Stimulated activated naive B cell treated with anti-CD40 and anti-IgM and Interleukin-4, amounts not matched to agents 10 μg/mL and 1 μg/mL and 100 μg/mL, for 72 hours (primary cell): ENCODE measurements around the gene CCNDBP1.
"Not testable (repeated sequence)": the region's sequence is repeated elsewhere in the genome, so short reads cannot be mapped to it uniquely, and the experiment has no call there.

ENCODE experiments used
- ATAC-seq, 2 donors: fragments of 150-1000 bp; cut with Tn5 transposase; replicated peaks; 2 replicates each; pipeline ENCODE4 v1.10.0; 2021; ENCODE audit warnings: moderate library complexity in 1 of 2
- DNase-seq: peaks from one replicate; pipeline ENCODE4 v3.0.0; 2021
- H3K27ac Mint-ChIP-seq: one replicate; pipeline ENCODE4 v1.8.0; 2022; ENCODE audit warnings: mild to moderate bottlenecking, mixed read lengths
- H3K27me3 Mint-ChIP-seq, 2 donors: one replicate each; pipeline ENCODE4 v1.8.0; 2022; ENCODE audit warnings: mixed read lengths in 2 of 2
- H3K36me3 Mint-ChIP-seq, 2 donors: one replicate each; pipeline ENCODE4 v1.8.0; 2022; ENCODE audit warnings: mixed read lengths in 2 of 2, mild to moderate bottlenecking in 1 of 2
- H3K4me1 Mint-ChIP-seq, 2 donors: one replicate each; pipeline ENCODE4 v1.8.0; 2022; ENCODE audit warnings: mixed read lengths in 2 of 2, mild to moderate bottlenecking in 1 of 2
- H3K4me3 Mint-ChIP-seq, 2 donors: one replicate each; pipeline ENCODE4 v1.8.0; 2022; ENCODE audit warnings: mild to moderate bottlenecking in 2 of 2, mixed read lengths in 2 of 2, moderate library complexity in 1 of 2
- H3K9me3 Mint-ChIP-seq, 2 donors: one replicate each; pipeline ENCODE4 v1.8.0; 2022; ENCODE audit warnings: mixed read lengths in 2 of 2, mild to moderate bottlenecking in 1 of 2

CCNDBP1 gene

DNA sequence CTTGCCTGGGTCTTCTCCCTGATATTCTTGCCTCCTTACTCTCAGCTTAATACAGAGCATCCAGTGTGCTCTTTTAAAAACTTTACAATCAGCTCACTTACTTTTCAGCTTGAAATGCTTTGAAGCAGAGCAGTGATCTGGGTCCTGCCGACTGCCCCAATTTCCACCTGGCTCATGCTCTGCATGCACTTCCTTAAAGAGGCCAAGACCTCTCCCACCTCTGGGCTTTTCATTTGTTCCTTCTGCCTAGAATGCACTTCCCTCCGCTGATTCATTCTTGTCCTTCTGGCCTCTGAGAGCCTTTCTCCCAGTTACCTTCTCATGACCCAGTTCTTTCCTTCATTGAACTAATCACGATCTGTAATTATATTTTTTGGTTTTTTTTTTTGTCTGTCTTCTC is 1.9 kb upstream of the CCNDBP1 start:
- DNase-seq (no peak), ATAC-seq (no peak)
- H3K27me3 Mint-ChIP-seq = no peaks in the 10 kb centered on the region
- H3K4me3 Mint-ChIP-seq = no peak overlapping the region
- peaks cover 14 to 39% of the 10 kb centered on the region in 2 donors for H3K4me1 Mint-ChIP-seq
- peaks cover 15 to 20% of the 10 kb centered on the region in 2 donors for H3K36me3 Mint-ChIP-seq
- no peaks in the 10 kb centered on the region for H3K9me3 Mint-ChIP-seq
- peak overlapping the region; percentile 71 for H3K27ac Mint-ChIP-seq

- no peaks in the 10 kb centered on the region for H3K27me3 Mint-ChIP-seq
- H3K4me3 Mint-ChIP-seq = peak overlapping the region; percentile 97 to 99
- peaks cover 17 to 39% of the 10 kb centered on the region in 2 donors for H3K4me1 Mint-ChIP-seq
- peak overlapping the region; percentile 99 for H3K27ac Mint-ChIP-seq
- peaks cover 15 to 25% of the 10 kb centered on the region in 2 donors for H3K36me3 Mint-ChIP-seq
- no peaks in the 10 kb centered on the region for H3K9me3 Mint-ChIP-seq
- ATAC-seq (no peak), DNase-seq (no peak)
These were observed 637 bp upstream of the CCNDBP1 start for GRCh38 chr15:43184407-43185124.

DNA sequence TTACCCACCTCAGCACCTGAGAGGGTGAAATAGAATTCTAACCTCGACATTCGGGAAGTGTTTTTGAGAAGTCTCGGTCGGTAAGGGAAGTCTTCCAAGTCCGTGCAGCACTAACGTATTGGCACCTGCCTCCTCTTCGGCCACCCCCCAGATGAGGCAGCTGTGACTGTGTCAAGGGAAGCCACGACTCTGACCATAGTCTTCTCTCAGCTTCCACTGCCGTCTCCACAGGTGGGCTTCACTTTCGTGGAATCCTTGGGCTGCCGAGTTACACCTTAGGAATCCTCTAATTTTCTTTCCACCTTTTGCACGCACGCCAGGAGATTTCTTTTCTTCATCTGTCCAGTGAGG is 775 bp downstream of the CCNDBP1 start:
- Mint-ChIP-seq H3K9me3 (no peaks in the 10 kb centered on the region), H3K4me3 (peak overlapping the region; percentile 97 to 99), H3K36me3 (peaks cover 16 to 31% of the 10 kb centered on the region in 2 donors), H3K27me3 (no peaks in the 10 kb centered on the region), H3K4me1 (peaks cover 18 to 39% of the 10 kb centered on the region in 2 donors), H3K27ac (peak overlapping the region; percentile 99)
- DNase-seq (no peak), ATAC-seq (peak; percentile 41 to 44)

DNA sequence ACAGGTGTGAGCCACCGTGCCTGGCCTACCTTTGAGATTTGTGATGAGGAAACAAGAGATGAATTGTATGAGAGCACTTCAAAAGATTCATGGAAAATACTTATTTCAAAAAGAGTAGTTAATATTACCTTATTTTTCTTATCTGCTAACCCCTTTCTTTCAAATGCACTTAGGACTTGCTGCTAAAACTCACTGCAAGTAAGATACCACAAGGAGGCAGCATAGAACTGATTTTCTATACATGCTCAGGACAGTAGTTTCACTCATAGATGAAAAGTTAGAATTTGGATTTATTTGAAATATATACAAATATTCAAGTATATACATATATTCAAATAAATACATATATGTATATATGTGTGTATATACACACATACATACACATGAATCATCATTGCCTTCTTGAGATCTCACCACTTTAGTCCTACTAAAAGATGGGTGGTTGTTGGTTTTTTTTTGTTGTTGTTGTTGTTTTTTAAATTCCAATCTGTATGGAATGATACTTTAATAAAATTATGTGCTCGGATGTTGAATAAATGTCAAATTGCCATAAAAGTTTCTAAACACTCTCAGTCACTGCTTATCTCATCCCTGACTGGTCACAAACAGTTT is 2.4 kb downstream of the CCNDBP1 start:
- Mint-ChIP-seq H3K9me3 (no peaks in the 10 kb centered on the region), H3K27ac (peak overlapping the region; percentile 47), H3K4me1 (peaks cover 19 to 48% of the 10 kb centered on the region in 2 donors), H3K36me3 (peaks cover 23 to 34% of the 10 kb centered on the region in 2 donors), H3K27me3 (no peaks in the 10 kb centered on the region), H3K4me3 (peak overlapping the region; percentile 17 to 47)
- DNase-seq (no peak), ATAC-seq (no peak)

GRCh38 chr15:43189296-43189695 is 4.1 kb downstream of the CCNDBP1 start:
- ATAC-seq = no peak
- H3K9me3 Mint-ChIP-seq = no peaks in the 10 kb centered on the region

GRCh38 chr15:43190178-43190577 is 5.0 kb downstream of the CCNDBP1 start:
- ATAC-seq (no peak), DNase-seq (no peak)
- H3K36me3 Mint-ChIP-seq = peaks cover 14 to 33% of the 10 kb centered on the region in 2 donors
- no peaks in the 10 kb centered on the region for H3K9me3 Mint-ChIP-seq
- no peak overlapping the region for H3K27ac Mint-ChIP-seq
- peaks cover 12 to 31% of the 10 kb centered on the region in 2 donors for H3K4me1 Mint-ChIP-seq
- no peak overlapping the region for H3K4me3 Mint-ChIP-seq
- no peaks in the 10 kb centered on the region for H3K27me3 Mint-ChIP-seq

More at GRCh38 chr15:43189296-43189695, 4.1 kb downstream of the CCNDBP1 start:
- peaks cover 14 to 40% of the 10 kb centered on the region in 2 donors for H3K4me1 Mint-ChIP-seq
- no peak overlapping the region for H3K27ac Mint-ChIP-seq
- no peaks in the 10 kb centered on the region for H3K27me3 Mint-ChIP-seq
- DNase-seq = no peak
- H3K36me3 Mint-ChIP-seq = peaks cover 20 to 29% of the 10 kb centered on the region in 2 donors
- no peak overlapping the region for H3K4me3 Mint-ChIP-seq

DNA sequence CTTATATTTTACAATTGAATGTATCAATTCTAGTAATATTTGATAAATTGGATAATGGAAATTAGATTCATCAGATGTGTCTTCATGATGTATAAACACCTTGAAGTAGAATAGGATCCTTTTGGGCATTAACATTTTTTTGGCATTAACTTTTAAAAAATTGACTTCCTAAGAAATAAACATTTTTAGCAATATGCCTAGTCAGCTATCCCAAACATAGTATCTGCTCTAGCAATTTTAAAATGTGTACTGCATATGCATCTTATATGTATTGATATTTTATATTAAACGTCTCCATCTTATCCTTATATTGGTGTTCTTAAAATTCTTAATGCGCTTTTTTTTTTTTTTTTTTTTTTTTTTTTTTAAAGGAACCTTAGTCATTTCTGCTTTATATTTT is 8.5 kb downstream of the CCNDBP1 start:
- ATAC-seq (no peak), DNase-seq (no peak)
- H3K4me1 Mint-ChIP-seq = peaks cover 17 to 19% of the 10 kb centered on the region in 2 donors
- no peak overlapping the region for H3K27ac Mint-ChIP-seq
- no peaks in the 10 kb centered on the region for H3K27me3 Mint-ChIP-seq
- peaks cover 35 to 53% of the 10 kb centered on the region in 2 donors for H3K36me3 Mint-ChIP-seq
- H3K9me3 Mint-ChIP-seq = peaks cover 6 to 10% of the 10 kb centered on the region in 2 donors
- no peak overlapping the region for H3K4me3 Mint-ChIP-seq

DNA sequence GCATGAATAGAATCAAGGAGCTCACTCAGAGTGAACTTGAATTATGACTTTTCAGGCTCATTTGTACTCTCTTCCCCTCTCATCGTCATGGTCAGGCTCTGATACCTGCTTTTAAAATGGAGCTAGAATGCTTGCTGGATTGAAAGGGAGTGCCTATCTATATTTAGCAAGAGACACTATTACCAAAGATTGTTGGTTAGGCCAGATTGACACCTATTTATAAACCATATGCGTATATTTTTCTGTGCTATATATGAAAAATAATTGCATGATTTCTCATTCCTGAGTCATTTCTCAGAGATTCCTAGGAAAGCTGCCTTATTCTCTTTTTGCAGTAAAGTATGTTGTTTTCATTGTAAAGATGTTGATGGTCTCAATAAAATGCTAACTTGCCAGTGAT is 9.6 kb downstream of the CCNDBP1 start:
- Mint-ChIP-seq H3K27me3 (no peaks in the 10 kb centered on the region), H3K4me3 (no peak overlapping the region), H3K36me3 (peaks cover 40 to 53% of the 10 kb centered on the region in 2 donors), H3K27ac (no peak overlapping the region), H3K9me3 (peaks cover 6 to 10% of the 10 kb centered on the region in 2 donors), H3K4me1 (peaks cover 15 to 19% of the 10 kb centered on the region in 2 donors)
- ATAC-seq (no peak), DNase-seq (no peak)

DNA sequence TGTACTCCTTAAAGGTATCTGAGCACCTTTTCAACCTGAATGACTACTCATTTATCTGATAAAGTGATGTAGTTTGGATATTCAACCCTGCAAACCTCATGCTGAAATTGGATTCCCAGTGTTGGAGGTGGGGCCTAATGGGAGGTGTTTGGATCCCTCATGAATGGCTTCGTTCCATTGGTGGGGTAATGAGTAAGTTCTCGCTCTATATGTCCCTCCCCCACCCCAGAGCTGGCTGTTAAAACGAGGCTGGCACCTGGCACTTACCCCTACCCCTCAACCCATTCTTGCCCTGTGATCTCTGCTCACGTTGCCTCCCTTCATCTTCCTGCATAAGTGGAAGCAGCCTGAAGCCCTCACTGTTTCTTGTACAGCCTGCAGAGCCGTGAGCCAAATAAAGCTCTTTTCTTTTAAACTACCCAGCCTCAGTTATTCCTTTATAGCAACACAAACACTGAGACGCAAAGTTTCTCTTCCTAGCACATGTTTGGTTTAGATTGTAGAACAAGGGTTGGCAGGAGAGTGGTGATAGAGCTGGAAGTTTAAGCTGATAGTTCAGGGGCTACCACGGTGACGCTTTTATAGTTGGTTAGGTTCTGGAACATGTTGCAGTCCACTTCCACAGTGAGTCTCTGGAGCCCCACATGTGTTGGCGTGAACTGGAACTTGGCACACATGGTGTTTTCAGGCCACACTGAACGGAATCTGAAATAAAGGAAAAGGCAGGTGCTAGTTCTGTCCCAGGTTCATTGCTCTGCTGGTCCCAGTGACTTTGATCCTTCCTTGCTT is 11.8 kb downstream of the CCNDBP1 start:
- Mint-ChIP-seq H3K36me3 (peaks cover 35 to 41% of the 10 kb centered on the region in 2 donors), H3K4me3 (no peak overlapping the region), H3K27ac (peak overlapping the region; percentile 31), H3K27me3 (no peaks in the 10 kb centered on the region), H3K9me3 (peaks cover 6 to 10% of the 10 kb centered on the region in 2 donors), H3K4me1 (peaks cover 15 to 18% of the 10 kb centered on the region in 2 donors)
- ATAC-seq (no peak), DNase-seq (no peak)

DNA sequence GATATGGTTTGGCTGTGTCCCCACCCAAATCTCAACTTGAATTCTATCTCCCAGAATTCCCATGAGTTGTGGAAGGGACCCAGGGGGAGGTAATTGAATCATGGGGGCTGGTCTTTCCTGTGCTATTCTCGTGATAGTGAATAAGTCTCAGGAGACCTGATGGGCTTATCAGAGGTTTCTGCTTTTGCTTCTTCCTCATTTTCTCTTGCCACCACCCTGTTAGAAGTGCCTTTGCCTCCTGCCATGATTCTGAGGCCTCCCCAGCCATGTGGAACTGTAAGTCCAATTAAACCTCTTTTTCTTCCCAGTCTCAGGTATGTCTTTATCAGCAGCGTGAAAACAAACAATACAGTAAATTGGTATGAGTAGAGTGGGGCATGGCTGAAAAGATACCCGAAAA is 12.6 kb downstream of the CCNDBP1 start:
- H3K4me3 Mint-ChIP-seq, H3K27me3 Mint-ChIP-seq, DNase-seq, ATAC-seq: not testable (repeated sequence)
- Mint-ChIP-seq H3K27ac (peak overlapping the region; percentile 75), H3K9me3 (peaks cover 6 to 10% of the 10 kb centered on the region in 2 donors), H3K4me1 (peaks cover 11 to 13% of the 10 kb centered on the region in 2 donors), H3K36me3 (peaks cover 30 to 35% of the 10 kb centered on the region in 2 donors)

- Mint-ChIP-seq H3K4me1 (peaks cover 11 to 13% of the 10 kb centered on the region in 2 donors), H3K36me3 (peaks cover 26 to 32% of the 10 kb centered on the region in 2 donors), H3K9me3 (peaks cover 6 to 10% of the 10 kb centered on the region in 2 donors)
- not testable (repeated sequence) for DNase-seq, H3K27me3 Mint-ChIP-seq, ATAC-seq, H3K27ac Mint-ChIP-seq, H3K4me3 Mint-ChIP-seq
These were observed 13.4 kb downstream of the CCNDBP1 start for GRCh38 chr15:43198556-43198955.

- Mint-ChIP-seq H3K36me3 (peaks cover 26 to 32% of the 10 kb centered on the region in 2 donors), H3K27ac (no peak overlapping the region), H3K4me3 (no peak overlapping the region), H3K27me3 (no peaks in the 10 kb centered on the region), H3K9me3 (peaks cover 6 to 10% of the 10 kb centered on the region in 2 donors), H3K4me1 (peaks cover 12 to 13% of the 10 kb centered on the region in 2 donors)
- DNase-seq = no peak
- ATAC-seq = no peak
These were observed 13.8 kb downstream of the CCNDBP1 start for GRCh38 chr15:43198992-43199391.

DNA sequence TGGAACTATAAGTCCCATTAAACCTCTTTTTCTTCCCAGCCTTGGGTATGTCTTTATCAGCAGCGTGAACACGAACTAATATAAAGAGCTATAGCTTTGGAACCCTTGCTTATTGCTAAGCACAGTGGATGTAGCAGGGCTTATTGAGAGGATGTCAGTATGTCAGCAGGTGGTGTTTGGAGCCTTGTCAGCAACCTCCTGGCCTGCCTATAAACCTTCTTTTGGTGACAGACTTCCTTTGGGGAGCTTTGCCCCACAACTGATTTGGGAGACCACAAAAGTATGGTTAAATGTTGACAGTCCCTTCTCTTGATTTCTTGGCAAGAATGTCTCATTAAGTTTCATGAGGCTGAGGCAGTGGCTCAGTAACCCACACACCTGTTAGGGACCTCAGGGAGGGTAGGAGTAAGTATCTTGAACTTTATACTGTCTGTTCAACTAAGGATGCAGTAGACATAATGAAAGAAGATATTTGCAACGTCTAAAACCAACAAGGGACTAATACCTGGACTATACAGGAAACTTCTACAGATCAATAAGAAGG is 14.8 kb downstream of the CCNDBP1 start:
- Mint-ChIP-seq H3K27me3 (no peaks in the 10 kb centered on the region), H3K36me3 (peaks cover 26 to 28% of the 10 kb centered on the region in 2 donors), H3K27ac (no peak overlapping the region), H3K9me3 (peaks cover 6 to 10% of the 10 kb centered on the region in 2 donors), H3K4me1 (peaks cover 17 to 19% of the 10 kb centered on the region in 2 donors), H3K4me3 (no peak overlapping the region)
- no peak for DNase-seq
- ATAC-seq = no peak
